ENCODE data around the gene ADAMTS17.

GRCh38 chr15:100259266-100259665 lies 82.5 kb downstream of the ADAMTS17 start:
- TF ChIP-seq, protein P1, sequence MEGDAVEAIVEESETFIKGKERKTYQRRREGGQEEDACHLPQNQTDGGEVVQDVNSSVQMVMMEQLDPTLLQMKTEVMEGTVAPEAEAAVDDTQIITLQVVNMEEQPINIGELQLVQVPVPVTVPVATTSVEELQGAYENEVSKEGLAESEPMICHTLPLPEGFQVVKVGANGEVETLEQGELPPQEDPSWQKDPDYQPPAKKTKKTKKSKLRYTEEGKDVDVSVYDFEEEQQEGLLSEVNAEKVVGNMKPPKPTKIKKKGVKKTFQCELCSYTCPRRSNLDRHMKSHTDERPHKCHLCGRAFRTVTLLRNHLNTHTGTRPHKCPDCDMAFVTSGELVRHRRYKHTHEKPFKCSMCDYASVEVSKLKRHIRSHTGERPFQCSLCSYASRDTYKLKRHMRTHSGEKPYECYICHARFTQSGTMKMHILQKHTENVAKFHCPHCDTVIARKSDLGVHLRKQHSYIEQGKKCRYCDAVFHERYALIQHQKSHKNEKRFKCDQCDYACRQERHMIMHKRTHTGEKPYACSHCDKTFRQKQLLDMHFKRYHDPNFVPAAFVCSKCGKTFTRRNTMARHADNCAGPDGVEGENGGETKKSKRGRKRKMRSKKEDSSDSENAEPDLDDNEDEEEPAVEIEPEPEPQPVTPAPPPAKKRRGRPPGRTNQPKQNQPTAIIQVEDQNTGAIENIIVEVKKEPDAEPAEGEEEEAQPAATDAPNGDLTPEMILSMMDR (conservative IDR thresholded peaks at IDR 0.05), result no peak
- TF ChIP-seq EZH2 (IDR thresholded peaks at IDR 0.05; ENCODE audit: low read depth), result no peak
